GM12873 (cell line): ENCODE results near the gene INPP5A.

Experiments
- TF ChIP-seq, protein P1 (sequence below): IDR thresholded peaks from 2 replicates; pipeline ENCODE4 v1.5.1; 2012; ENCODE audit warnings: low read depth, mild to moderate bottlenecking, moderate library complexity, low read length, control low read depth; ENCODE audit not compliant: insufficient read depth; ENCODE audit errors: missing control alignments

INPP5A gene

DNA sequence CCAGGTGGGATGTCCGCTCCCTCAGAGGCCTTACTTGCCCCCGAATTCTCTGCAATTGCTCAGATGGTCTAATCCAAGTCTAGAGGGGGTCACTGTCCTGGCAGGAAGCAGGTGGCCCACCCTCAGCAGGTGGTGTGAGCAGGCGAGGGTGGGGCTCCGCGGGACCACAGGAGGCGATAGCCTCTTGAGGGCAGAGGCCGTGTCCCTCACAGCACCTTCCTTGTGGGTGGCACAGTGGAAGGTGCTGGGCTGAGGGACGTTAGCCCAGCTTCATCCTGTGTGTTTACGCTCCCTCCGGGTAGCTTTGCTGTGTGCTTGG lies 38.3 kb upstream of the INPP5A start:
- TF ChIP-seq, protein P1, sequence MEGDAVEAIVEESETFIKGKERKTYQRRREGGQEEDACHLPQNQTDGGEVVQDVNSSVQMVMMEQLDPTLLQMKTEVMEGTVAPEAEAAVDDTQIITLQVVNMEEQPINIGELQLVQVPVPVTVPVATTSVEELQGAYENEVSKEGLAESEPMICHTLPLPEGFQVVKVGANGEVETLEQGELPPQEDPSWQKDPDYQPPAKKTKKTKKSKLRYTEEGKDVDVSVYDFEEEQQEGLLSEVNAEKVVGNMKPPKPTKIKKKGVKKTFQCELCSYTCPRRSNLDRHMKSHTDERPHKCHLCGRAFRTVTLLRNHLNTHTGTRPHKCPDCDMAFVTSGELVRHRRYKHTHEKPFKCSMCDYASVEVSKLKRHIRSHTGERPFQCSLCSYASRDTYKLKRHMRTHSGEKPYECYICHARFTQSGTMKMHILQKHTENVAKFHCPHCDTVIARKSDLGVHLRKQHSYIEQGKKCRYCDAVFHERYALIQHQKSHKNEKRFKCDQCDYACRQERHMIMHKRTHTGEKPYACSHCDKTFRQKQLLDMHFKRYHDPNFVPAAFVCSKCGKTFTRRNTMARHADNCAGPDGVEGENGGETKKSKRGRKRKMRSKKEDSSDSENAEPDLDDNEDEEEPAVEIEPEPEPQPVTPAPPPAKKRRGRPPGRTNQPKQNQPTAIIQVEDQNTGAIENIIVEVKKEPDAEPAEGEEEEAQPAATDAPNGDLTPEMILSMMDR = no peak

DNA sequence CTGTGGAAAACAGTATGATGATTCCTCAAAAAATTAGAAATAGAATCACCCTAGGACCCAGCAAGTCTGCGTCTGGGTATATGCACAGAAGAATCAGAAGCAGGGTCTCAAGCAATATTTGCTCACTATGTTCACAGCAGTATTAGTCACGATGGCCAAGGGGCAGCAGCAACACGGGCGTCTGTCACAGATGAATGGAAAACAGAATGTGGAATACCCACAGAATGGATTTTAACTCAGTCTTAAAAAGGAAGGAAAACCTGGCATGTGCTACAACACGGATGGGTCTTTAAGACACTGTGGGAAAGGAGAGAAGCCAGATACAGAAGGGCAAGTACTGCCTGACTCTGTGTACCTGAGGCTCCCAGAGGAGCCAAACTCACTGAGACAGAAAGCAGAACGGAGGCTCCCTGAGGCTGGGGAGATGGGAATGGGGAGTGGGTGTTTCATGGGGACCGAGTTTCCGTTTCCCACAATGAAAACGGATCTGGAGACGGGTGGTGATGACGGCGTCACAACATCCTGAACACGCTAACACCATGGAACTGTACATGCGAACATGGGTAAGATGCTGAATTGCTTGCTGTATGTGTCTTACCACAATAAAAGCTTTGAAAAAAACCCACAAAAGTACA lies 36.7 kb upstream of the INPP5A start:
- TF ChIP-seq, protein P1 = no peak

DNA sequence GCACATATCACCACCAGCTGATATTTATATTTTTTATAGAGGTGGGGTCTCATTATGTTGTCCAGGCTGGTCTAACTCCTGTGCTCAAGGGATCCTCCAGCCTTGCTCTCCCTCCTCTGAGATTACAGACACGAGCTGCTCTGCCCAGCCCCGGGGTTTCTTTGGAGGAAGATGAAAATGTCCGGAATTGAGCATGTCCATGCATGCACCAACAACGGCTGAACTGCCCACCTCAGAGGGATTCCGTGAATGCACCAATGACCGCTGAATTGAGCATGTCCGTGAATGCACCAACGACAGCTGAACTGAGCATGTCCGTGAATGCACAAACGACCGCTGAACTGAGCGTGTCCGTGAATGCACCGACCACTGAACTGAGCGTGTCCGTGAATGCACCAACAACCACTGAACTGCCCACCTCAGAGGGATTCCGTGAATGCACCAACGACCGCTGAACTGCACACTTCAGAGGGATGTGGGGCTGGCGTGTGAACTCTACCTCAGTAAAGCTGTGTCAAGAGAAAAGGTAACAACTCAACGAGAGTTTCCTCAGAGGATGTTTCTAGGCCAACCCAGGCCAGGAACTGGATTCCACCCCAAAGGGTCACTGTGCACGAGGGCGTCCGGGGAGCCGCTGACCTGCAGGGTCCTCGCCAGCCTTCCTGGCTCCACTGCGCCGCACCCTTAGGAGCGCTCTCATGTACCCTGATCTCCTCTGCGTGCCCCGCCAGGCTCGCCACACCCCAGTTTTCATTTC lies 34.9 kb upstream of the INPP5A start:
- TF ChIP-seq, protein P1 = no peak

DNA sequence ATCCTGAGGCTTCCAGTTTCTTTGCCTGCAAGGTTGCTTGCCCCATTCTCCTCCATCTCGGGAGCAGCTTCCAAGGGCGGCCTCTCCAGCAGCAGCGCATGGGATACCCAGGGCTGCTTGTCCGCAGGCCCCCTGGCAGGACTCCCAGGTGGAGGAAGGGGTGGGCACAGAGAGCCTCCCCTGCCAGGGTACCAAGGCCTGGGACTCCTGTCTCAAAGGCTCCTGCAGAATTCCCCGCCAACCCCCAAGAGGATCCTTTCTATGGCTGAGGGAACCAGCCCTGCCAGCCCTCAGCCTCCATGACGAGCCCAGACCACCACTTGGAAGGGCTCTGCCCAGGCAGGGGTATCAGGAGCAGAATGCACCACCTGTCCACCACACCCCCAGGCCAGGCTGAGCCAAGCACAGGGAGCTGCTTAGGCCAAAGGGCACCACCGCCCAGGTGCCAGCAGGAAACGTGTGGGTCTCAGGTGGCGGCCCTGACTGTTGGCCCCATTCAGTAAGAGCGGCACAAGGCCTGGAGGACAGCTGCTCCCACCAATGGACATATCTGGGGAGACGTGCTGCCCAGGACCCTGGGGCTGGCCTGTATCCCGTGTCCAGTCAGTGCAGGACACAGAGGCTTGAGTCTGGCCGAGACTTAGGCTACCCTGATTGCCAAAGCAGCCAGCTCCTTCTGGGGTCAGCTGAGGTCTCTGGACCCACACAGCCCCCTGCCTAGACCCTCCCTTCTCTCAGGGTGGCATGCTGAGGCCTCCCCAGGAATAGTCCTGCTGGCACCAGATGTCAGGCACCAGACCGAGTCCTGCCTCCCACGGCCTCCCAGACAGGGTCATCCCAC lies 33.8 kb upstream of the INPP5A start:
- TF ChIP-seq, protein P1 = no peak

DNA sequence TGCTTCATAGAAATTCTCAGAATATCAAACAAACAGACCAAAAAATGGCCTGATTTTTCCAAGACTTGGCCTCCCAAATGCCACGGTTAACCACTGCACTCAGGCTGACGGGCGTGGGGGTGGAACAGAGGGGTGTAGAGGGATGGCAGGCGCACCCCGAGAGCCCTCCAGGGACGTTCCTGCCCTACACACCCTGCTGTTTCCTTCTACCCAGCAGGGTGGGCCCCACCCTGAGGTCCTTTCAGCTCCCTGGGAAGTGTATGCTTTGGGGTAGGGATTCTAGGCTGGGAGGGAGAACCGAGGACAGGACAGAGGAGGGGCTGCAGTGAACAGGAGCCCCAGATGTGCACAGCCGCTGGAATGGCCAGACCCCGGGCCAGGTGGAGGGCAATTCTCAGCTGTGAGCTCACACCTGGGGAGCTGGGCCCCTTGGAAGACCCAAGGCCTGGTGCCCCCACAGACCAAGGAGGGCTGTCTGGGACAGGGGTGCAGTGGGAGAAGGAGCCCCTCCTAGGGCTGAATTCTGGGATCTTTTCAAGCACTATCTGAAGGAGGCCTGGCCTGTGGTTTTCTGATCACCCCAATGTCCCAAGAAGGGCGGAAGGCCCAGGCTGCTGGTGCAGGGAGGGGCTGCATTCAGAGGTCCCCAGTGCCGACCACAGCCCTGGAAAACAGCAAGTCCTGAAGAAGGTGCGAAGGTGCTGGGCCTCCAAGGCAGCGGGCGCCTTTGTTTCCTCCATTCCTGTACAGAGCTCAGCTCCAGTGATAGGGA lies 32.9 kb upstream of the INPP5A start:
- TF ChIP-seq, protein P1 = no peak

DNA sequence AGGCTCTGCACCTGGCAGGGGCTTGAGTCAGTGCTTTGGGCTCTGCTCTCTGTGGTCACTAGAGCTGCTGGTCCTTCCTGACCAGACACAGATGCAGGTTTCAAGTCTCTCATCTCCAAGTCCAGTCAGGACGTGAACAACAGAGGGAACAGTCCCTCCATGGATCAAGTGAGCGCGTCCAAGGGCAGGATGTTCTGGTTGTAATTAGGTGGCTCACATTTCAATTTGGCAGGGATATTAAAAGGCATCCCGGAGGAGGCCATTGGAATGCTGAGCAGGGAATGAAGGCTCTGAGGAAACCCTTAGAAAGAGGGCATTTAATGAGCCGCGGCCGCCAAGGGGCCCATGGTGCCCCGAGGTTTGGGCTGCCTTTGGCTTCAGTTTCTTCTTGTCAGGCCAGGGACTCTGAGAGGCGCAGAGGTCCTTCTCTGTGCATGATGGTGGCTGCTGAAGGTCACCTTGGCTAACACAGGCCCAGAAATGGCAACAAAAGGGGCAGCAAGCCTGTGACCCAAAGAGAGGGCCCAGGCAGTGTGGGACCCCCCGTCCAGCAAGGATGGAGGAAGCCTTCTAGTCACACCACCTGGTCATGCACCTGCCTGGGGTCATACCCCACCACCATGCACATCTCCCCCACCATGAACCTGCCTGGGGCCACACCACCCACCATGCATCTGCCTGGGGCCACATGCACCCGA lies 30.7 kb upstream of the INPP5A start:
- TF ChIP-seq, protein P1 = no peak
